Right lobe of liver (tissue), 6 donors: ENCODE data around the gene EPHB1. TPM values are rescaled to one million over a fixed set of nuclear protein-coding genes. Genes with fewer than 3 reads are reported as not detected.

ENCODE experiments used
- ATAC-seq, 4 donors: fragments of 200-7000 bp; cut with Tn5 transposase; one replicate each; pipeline ENCODE4 v1.9.1; 2020; ENCODE audit warnings: mild to moderate bottlenecking in 4 of 4, moderate library complexity in 4 of 4
- DNase-seq, 3 donors: peaks; one replicate each; pipeline ENCODE4 v3.0.0-alpha.2; 2020
- H3K27ac ChIP-seq, 3 donors: fragments of 200-600 bp; one replicate each; pipeline ENCODE4 v1.8.0; 2022
- H3K27me3 ChIP-seq, 2 donors: fragments of 200-600 bp; one replicate each; pipeline ENCODE4 v1.8.0; 2022
- H3K36me3 ChIP-seq, 4 donors: fragments of 200-600 bp; sonication (generic) in 1 of 4; one replicate each; pipeline versions ENCODE4 v1.5.1 to v1.8.0; 2017 to 2022; ENCODE audit warnings: control low read depth in 1 of 4
- H3K4me1 ChIP-seq, 4 donors: fragments of 200-600 bp; sonication (generic) in 1 of 4; one replicate each; pipeline versions ENCODE4 v1.5.1 to v1.8.0; 2017 to 2022; ENCODE audit warnings: control low read depth in 1 of 4
- H3K4me3 ChIP-seq, 3 donors: fragments of 200-600 bp; one replicate each; pipeline ENCODE4 v1.8.0; 2022
- H3K9me3 ChIP-seq, 4 donors: fragments of 200-600 bp; sonication (generic) in 1 of 4; one replicate each; pipeline versions ENCODE4 v1.5.1 to v1.8.0; 2017 to 2022; ENCODE audit warnings: control low read depth in 1 of 4
- CTCF ChIP-seq, 4 donors: fragments of 200-600 bp in 3 of 4; fragments of 450-650 bp in 1 of 4; IDR thresholded peaks; one replicate each; pipeline versions ENCODE4 v1.5.1 to v1.8.0; 2016 to 2022; ENCODE audit warnings: antibody characterized with exemption in 4 of 4, mild to moderate bottlenecking in 2 of 4
- POLR2A ChIP-seq: fragments of 450-650 bp; IDR thresholded peaks from one replicate; pipeline ENCODE4 v1.6.1; 2017; ENCODE audit warnings: antibody characterized with exemption, mild to moderate bottlenecking
- WGBS: methylation state at CpG from one replicate; pipeline ENCODE4 v1.1.6; 2018; ENCODE audit warnings: low coverage, low lambda C conversion rate; ENCODE audit not compliant: insufficient coverage; ENCODE audit errors: missing lambda C conversion rate; 5-methylcytosine and 5-hydroxymethylcytosine counted together
- intact Hi-C, 2 donors: fragments of 100-400 bp; cut with DNase I; formaldehyde crosslinking; loops; one replicate each; pipeline versions ENCODE4 v1.11.2 to v1.14.1; 2022
- total RNA-seq, 6 experiments: library from RNA; depleted of rRNA in 2 of 6; stranded (reverse); fragments of >200 nt in 2 of 6; fragmentation: NEBNext Ultra II Directional in 3 of 6; extraction: Animal tissue kit (Norgen Biotek cat#: 25700) in 3 of 6; gene quantifications; one replicate each; pipeline versions ENCODE4 v1.1.0 to v1.2.4, GENCODE V29; 2016 to 2023
- donor health status: DM: no; HTN: yes; CAD: no.
- donor health status: DM: no; HTN: no; CAD: no.
- donor health status: DM: no; HTN: no; CAD: no.
- donor health status: DM: no; HTN: yes; CAD: no.
- donor health status: DM: no; HTN: yes; CAD: no.

The EPHB1 gene
- total RNA-seq, 6 experiments from 2014 or later, result 0.63 to 10.9 (median 1.8) TPM

DNA sequence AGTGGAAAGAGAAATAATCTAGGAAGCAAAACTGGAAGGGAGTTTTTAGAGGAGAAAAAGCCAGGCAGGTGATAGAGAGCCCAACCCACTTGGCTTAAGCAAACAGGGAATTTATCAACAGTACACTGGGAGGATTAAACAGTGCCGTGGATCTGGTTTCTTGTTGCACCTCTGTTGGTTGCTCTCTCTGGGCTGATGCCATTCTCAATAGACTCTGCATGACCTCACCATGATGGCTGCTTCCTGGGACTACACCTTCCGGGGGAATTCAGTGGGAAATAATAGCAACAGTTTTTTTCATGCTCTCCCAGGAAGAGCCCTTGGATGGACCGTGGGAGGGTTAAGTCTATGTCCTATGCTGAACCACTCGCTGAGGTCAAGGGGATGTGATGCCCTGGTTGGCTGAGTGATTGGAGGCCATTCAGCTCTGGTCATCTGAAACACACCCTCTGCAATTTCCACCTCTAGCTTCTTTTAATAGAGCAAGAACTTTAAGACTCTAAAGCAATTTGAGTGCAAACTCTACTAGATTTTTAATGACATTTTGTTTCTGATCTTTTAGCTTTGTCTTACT, 74.2 kb downstream of the EPHB1 start:
- Histone ChIP-seq H3K27ac (no peak overlapping the region), H3K27me3 (no peaks in the 10 kb centered on the region), H3K4me3 (no peak overlapping the region), H3K36me3 (no peaks in the 10 kb centered on the region), H3K9me3 (no peaks in the 10 kb centered on the region), H3K4me1 (no peaks in the 10 kb centered on the region)
- intact Hi-C loops, result no loop called here
- TF ChIP-seq POLR2A (no peak), CTCF (IDR thresholded peaks at IDR 0.05) (no peak)
- no peak for ATAC-seq
- peak in 1 of 3 donors; percentile 1 for DNase-seq
- WGBS, result 53% methylated on average over 3 of the region's 4 CpGs

- H3K36me3 ChIP-seq, result no peaks in the 10 kb centered on the region
- DNase-seq (peak in 1 of 3 donors; percentile 0), ATAC-seq (no peak)
- intact Hi-C loops, result no loop called here
- no peak overlapping the region for H3K4me3 ChIP-seq
- no peaks in the 10 kb centered on the region for H3K4me1 ChIP-seq
- no peak overlapping the region for H3K27ac ChIP-seq
- TF ChIP-seq CTCF (IDR thresholded peaks at IDR 0.05) (no peak), POLR2A (no peak)
- 50% methylated on average over 1 of the region's 1 CpG for WGBS
- H3K27me3 ChIP-seq, result no peaks in the 10 kb centered on the region
- no peaks in the 10 kb centered on the region for H3K9me3 ChIP-seq
Measured at GRCh38 chr3:134871818-134872217, 76.8 kb downstream of the EPHB1 start.

GRCh38 chr3:134872440-134873388, 77.7 kb downstream of the EPHB1 start:
- Histone ChIP-seq H3K9me3 (no peaks in the 10 kb centered on the region), H3K36me3 (no peaks in the 10 kb centered on the region), H3K4me3 (no peak overlapping the region), H3K27me3 (no peaks in the 10 kb centered on the region), H3K4me1 (no peaks in the 10 kb centered on the region), H3K27ac (no peak overlapping the region)
- TF ChIP-seq CTCF (IDR thresholded peaks at IDR 0.05) (no peak), POLR2A (no peak)
- 67% methylated on average over 8 of the region's 8 CpGs for WGBS
- ATAC-seq, result no peak
- DNase-seq, result peak in 1 of 3 donors; percentile 4
- intact Hi-C loops, result no loop called here

GRCh38 chr3:134873789-134874188, 78.7 kb downstream of the EPHB1 start:
- no peaks in the 10 kb centered on the region for H3K9me3 ChIP-seq
- no peak overlapping the region for H3K27ac ChIP-seq
- TF ChIP-seq CTCF (IDR thresholded peaks at IDR 0.05) (no peak), POLR2A (no peak)
- no peak overlapping the region for H3K4me3 ChIP-seq
- no CpG with 5 or more reads among the region's 1 CpG for WGBS
- H3K27me3 ChIP-seq, result no peaks in the 10 kb centered on the region
- peak in 1 of 3 donors; percentile 0 for DNase-seq
- intact Hi-C loops, result no loop called here
- H3K4me1 ChIP-seq, result no peaks in the 10 kb centered on the region
- no peaks in the 10 kb centered on the region for H3K36me3 ChIP-seq
- ATAC-seq, result no peak
